Liver (tissue), 9 donors: Measurements from ENCODE around the gene ARHGAP21. TPM values are rescaled to one million over a fixed set of nuclear protein-coding genes. Genes with fewer than 3 reads are reported as not detected.

Source experiments
- DNase-seq: peaks from one replicate; pipeline ENCODE4 v3.0.0-alpha.2; 2017; ENCODE audit warnings: low spot score
- H3K27ac ChIP-seq, 2 donors: one replicate each; pipeline ENCODE4 v1.7.0; 2013; ENCODE audit warnings: inconsistent platforms in 2 of 2, low read length in 2 of 2, control low read depth in 1 of 2, low read depth in 1 of 2, mild to moderate bottlenecking in 1 of 2
- H3K27me3 ChIP-seq, 4 donors: one replicate each; pipeline versions ENCODE4 v1.6.1 to v1.7.0; 2013; ENCODE audit warnings: low read length in 3 of 4, inconsistent platforms in 1 of 4, mild to moderate bottlenecking in 1 of 4, moderate library complexity in 1 of 4; ENCODE audit not compliant: control insufficient read depth in 4 of 4, insufficient read depth in 4 of 4
- H3K36me3 ChIP-seq, 4 donors: one replicate each; pipeline versions ENCODE4 v1.6.1 to v1.7.0; 2013; ENCODE audit warnings: low read length in 3 of 4, mild to moderate bottlenecking in 3 of 4, low read depth in 1 of 4, moderate library complexity in 1 of 4; ENCODE audit not compliant: control insufficient read depth in 4 of 4, insufficient read depth in 3 of 4
- H3K4me1 ChIP-seq, 4 donors: one replicate each; pipeline versions ENCODE4 v1.6.1 to v1.7.0; 2013; ENCODE audit warnings: low read length in 3 of 4, mild to moderate bottlenecking in 3 of 4, moderate library complexity in 1 of 4; ENCODE audit not compliant: control insufficient read depth in 4 of 4, insufficient read depth in 4 of 4
- H3K4me3 ChIP-seq, 3 donors: one replicate each; pipeline versions ENCODE4 v1.6.1 to v1.7.0; 2013; ENCODE audit warnings: low read length in 3 of 3, control low read depth in 1 of 3, low read depth in 1 of 3, mild to moderate bottlenecking in 1 of 3
- H3K9ac ChIP-seq, 2 donors: one replicate each; pipeline ENCODE4 v1.7.0; 2013; ENCODE audit warnings: low read length in 2 of 2, mild to moderate bottlenecking in 2 of 2, moderate library complexity in 2 of 2, control low read depth in 1 of 2, low read depth in 1 of 2
- H3K9me3 ChIP-seq, 4 donors: one replicate each; pipeline versions ENCODE4 v1.6.1 to v1.7.0; 2013; ENCODE audit warnings: low read length in 3 of 4; ENCODE audit not compliant: control insufficient read depth in 4 of 4
- ATF3 ChIP-seq: IDR thresholded peaks from 2 replicates; pipeline ENCODE4 v1.6.1; 2016; ENCODE audit warnings: antibody characterized with exemption
- FOXA1 ChIP-seq: IDR thresholded peaks from 2 replicates; pipeline ENCODE4 v1.6.1; 2016; ENCODE audit warnings: antibody characterized with exemption
- GABPA ChIP-seq, 2 donors: IDR thresholded peaks in 1 of 2; conservative IDR thresholded peaks in 1 of 2; 2 replicates each; pipeline ENCODE4 v1.6.1; 2016; ENCODE audit warnings: antibody characterized with exemption in 2 of 2, mild to moderate bottlenecking in 1 of 2, moderate library complexity in 1 of 2
- HNF4A ChIP-seq, 2 donors: conservative IDR thresholded peaks; 2 replicates each; pipeline ENCODE4 v1.6.1; 2016; ENCODE audit warnings: antibody characterized with exemption in 2 of 2, mild to moderate bottlenecking in 2 of 2
- HNF4G ChIP-seq: IDR thresholded peaks from 2 replicates; pipeline ENCODE4 v1.6.1; 2016; ENCODE audit warnings: antibody characterized with exemption
- JUND ChIP-seq, 2 donors: IDR thresholded peaks; 2 replicates each; pipeline ENCODE4 v1.6.1; 2016; ENCODE audit warnings: antibody characterized with exemption in 2 of 2
- RAD21 ChIP-seq, 2 donors: IDR thresholded peaks; 2 replicates each; pipeline ENCODE4 v1.6.1; 2016; ENCODE audit warnings: antibody characterized with exemption in 2 of 2, mild to moderate bottlenecking in 2 of 2
- RXRA ChIP-seq, 2 donors: IDR thresholded peaks; 2 replicates each; pipeline ENCODE4 v1.6.1; 2017 to 2018; ENCODE audit warnings: antibody characterized with exemption in 2 of 2, mild to moderate bottlenecking in 1 of 2
- SP1 ChIP-seq: IDR thresholded peaks from 2 replicates; pipeline ENCODE4 v1.6.1; 2018; ENCODE audit warnings: antibody characterized with exemption, mild to moderate bottlenecking
- TAF1 ChIP-seq: conservative IDR thresholded peaks from 2 replicates; pipeline ENCODE4 v1.6.1; 2016; ENCODE audit warnings: antibody characterized with exemption, mild to moderate bottlenecking
- YY1 ChIP-seq: IDR thresholded peaks from 2 replicates; pipeline ENCODE4 v1.6.1; 2016; ENCODE audit warnings: antibody characterized with exemption, mild to moderate bottlenecking
- ZBTB33 ChIP-seq: IDR thresholded peaks from 2 replicates; pipeline ENCODE4 v1.6.1; 2016; ENCODE audit warnings: antibody characterized with exemption
- WGBS: extraction: QIAGEN DNeasy Blood & Tissue Kit; methylation state at CpG from one replicate; pipeline ENCODE4 v1.1.7; 2013; 5-methylcytosine and 5-hydroxymethylcytosine counted together
- polyA plus RNA-seq, 2 donors: library from polyadenylated mRNA; stranded (reverse) in 1 of 2; unstranded in 1 of 2; fragments of 200-250 nt in 1 of 2; fragments of >200 nt in 1 of 2; fragmentation: Nextera tagmentation in 1 of 2; extraction: Ambion mirVana in 1 of 2; gene quantifications; one replicate each; pipeline versions ENCODE4 v1.2.1 to v1.2.3, GENCODE V29; 2013 to 2015
- total RNA-seq, 2 donors: library from RNA; depleted of rRNA; stranded (reverse); fragments of >200 nt; gene quantifications; one replicate each; pipeline ENCODE4 v1.2.3, GENCODE V29; 2014
- TF ChIP-seq, protein P1 (sequence below): IDR thresholded peaks from 2 replicates; pipeline ENCODE4 v1.6.1; 2016; ENCODE audit warnings: antibody characterized with exemption
- TF ChIP-seq, protein P2 (sequence below): IDR thresholded peaks from 2 replicates; pipeline ENCODE4 v1.6.1; 2016; ENCODE audit warnings: antibody characterized with exemption, mild to moderate bottlenecking
- TF ChIP-seq, protein P3 (sequence below): fragments of 150-350 bp; IDR thresholded peaks from 2 replicates; pipeline ENCODE4 v1.5.1; 2017; ENCODE audit warnings: improper control_type of control experiment, low read depth, low read length; ENCODE audit not compliant: missing input control
- donor health status: healthy.
- donor health status: healthy.
- donor health status: healthy.
- donor health status: healthy.
- donor health status: healthy.

ARHGAP21 gene
- total and polyA plus RNA-seq, 4 donors = 7.8 to 30.6 (median 15.7) TPM

GRCh38 chr10:24723386-24723787, 300 bp downstream of the ARHGAP21 start:
- WGBS = 1% methylated on average over 70 of the region's 70 CpGs
- DNase-seq = peak; percentile 66
- Histone ChIP-seq H3K27me3 (no peaks in the 10 kb centered on the region), H3K27ac (peak overlapping the region; percentile 91 to 98), H3K4me3 (peak overlapping the region in 2 of 3 donors; percentile 57 to 96), H3K4me1 (peaks cover 6 to 36% (median 31%) of the 10 kb centered on the region in 4 donors), H3K36me3 (no peaks in the 10 kb centered on the region), H3K9me3 (no peaks in the 10 kb centered on the region), H3K9ac (no peak overlapping the region)
- no peak for TF ChIP-seq SP1
- no peak for TF ChIP-seq TAF1
- no peak for TF ChIP-seq GABPA (IDR thresholded peaks at IDR 0.05 in 1 of 2, conservative IDR thresholded peaks at IDR 0.05 in 1 of 2)
- TF ChIP-seq, protein P1, sequence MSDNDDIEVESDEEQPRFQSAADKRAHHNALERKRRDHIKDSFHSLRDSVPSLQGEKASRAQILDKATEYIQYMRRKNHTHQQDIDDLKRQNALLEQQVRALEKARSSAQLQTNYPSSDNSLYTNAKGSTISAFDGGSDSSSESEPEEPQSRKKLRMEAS = no peak
- no peak for TF ChIP-seq FOXA1

- DNase-seq = peak; percentile 66
- Histone ChIP-seq H3K27me3 (no peaks in the 10 kb centered on the region), H3K4me3 (peak overlapping the region; percentile 59 to 96 (median 67)), H3K9ac (peak overlapping the region; percentile 16 to 81), H3K4me1 (peaks cover 6 to 36% (median 31%) of the 10 kb centered on the region in 4 donors), H3K9me3 (no peaks in the 10 kb centered on the region), H3K36me3 (no peaks in the 10 kb centered on the region), H3K27ac (peak overlapping the region; percentile 91 to 93)
- WGBS = 1% methylated on average over 84 of the region's 84 CpGs
- TF ChIP-seq FOXA1 (no peak), ATF3 (no peak), RAD21 (IDR thresholded peaks at IDR 0.05) (no peak), HNF4A (conservative IDR thresholded peaks at IDR 0.05) (no peak), SP1 (no peak), RXRA (IDR thresholded peaks at IDR 0.05) (no peak), ZBTB33 (no peak), JUND (IDR thresholded peaks at IDR 0.05) (no peak), GABPA (IDR thresholded peaks at IDR 0.05 in 1 of 2, conservative IDR thresholded peaks at IDR 0.05 in 1 of 2) (no peak), TAF1 (no peak), HNF4G (no peak), YY1 (no peak)
- TF ChIP-seq, protein P2, sequence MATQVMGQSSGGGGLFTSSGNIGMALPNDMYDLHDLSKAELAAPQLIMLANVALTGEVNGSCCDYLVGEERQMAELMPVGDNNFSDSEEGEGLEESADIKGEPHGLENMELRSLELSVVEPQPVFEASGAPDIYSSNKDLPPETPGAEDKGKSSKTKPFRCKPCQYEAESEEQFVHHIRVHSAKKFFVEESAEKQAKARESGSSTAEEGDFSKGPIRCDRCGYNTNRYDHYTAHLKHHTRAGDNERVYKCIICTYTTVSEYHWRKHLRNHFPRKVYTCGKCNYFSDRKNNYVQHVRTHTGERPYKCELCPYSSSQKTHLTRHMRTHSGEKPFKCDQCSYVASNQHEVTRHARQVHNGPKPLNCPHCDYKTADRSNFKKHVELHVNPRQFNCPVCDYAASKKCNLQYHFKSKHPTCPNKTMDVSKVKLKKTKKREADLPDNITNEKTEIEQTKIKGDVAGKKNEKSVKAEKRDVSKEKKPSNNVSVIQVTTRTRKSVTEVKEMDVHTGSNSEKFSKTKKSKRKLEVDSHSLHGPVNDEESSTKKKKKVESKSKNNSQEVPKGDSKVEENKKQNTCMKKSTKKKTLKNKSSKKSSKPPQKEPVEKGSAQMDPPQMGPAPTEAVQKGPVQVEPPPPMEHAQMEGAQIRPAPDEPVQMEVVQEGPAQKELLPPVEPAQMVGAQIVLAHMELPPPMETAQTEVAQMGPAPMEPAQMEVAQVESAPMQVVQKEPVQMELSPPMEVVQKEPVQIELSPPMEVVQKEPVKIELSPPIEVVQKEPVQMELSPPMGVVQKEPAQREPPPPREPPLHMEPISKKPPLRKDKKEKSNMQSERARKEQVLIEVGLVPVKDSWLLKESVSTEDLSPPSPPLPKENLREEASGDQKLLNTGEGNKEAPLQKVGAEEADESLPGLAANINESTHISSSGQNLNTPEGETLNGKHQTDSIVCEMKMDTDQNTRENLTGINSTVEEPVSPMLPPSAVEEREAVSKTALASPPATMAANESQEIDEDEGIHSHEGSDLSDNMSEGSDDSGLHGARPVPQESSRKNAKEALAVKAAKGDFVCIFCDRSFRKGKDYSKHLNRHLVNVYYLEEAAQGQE = no peak
- TF ChIP-seq, protein P3, sequence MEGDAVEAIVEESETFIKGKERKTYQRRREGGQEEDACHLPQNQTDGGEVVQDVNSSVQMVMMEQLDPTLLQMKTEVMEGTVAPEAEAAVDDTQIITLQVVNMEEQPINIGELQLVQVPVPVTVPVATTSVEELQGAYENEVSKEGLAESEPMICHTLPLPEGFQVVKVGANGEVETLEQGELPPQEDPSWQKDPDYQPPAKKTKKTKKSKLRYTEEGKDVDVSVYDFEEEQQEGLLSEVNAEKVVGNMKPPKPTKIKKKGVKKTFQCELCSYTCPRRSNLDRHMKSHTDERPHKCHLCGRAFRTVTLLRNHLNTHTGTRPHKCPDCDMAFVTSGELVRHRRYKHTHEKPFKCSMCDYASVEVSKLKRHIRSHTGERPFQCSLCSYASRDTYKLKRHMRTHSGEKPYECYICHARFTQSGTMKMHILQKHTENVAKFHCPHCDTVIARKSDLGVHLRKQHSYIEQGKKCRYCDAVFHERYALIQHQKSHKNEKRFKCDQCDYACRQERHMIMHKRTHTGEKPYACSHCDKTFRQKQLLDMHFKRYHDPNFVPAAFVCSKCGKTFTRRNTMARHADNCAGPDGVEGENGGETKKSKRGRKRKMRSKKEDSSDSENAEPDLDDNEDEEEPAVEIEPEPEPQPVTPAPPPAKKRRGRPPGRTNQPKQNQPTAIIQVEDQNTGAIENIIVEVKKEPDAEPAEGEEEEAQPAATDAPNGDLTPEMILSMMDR = no peak
Measured at GRCh38 chr10:24722676-24723385, 856 bp downstream of the ARHGAP21 start.
